Smooth muscle cell (in vitro differentiated cells): Measurements from ENCODE around the gene SLC13A3. TPM values are rescaled to one million over a fixed set of nuclear protein-coding genes. Genes with fewer than 3 reads are reported as not detected.

Experiments
- DNase-seq: peaks from one replicate; lab custom pipeline; 2025; ENCODE audit not compliant: unreplicated experiment; lab: John Stamatoyannopoulos, UW
- H2AFZ ChIP-seq: fragments of 200-600 bp; sonication (generic); 2 replicates; pipeline ENCODE4 v1.6.0; 2016; ENCODE audit warnings: antibody characterized with exemption, low read depth, mild to moderate bottlenecking
- H3F3A ChIP-seq: fragments of 200-600 bp; sonication (generic); 2 replicates; pipeline ENCODE4 v1.6.0; 2017; ENCODE audit warnings: antibody characterized with exemption, low read depth
- H3K27ac ChIP-seq: fragments of 200-600 bp; sonication (generic); 2 replicates; pipeline ENCODE4 v1.5.1; 2016; ENCODE audit warnings: low read depth, mild to moderate bottlenecking
- H3K27me3 ChIP-seq: fragments of 200-600 bp; sonication (generic); 2 replicates; pipeline ENCODE4 v1.6.1; 2016; ENCODE audit warnings: low read depth, mild to moderate bottlenecking
- H3K36me3 ChIP-seq: fragments of 200-600 bp; sonication (generic); 2 replicates; pipeline ENCODE4 v1.5.1; 2016; ENCODE audit warnings: low read depth
- H3K4me1 ChIP-seq: fragments of 200-600 bp; sonication (generic); 2 replicates; pipeline ENCODE4 v1.5.1; 2016; ENCODE audit warnings: low read depth
- H3K4me2 ChIP-seq: fragments of 200-600 bp; sonication (generic); 2 replicates; pipeline ENCODE4 v1.6.0; 2016; ENCODE audit warnings: mild to moderate bottlenecking
- H3K4me3 ChIP-seq: fragments of 200-600 bp; sonication (generic); 2 replicates; pipeline ENCODE4 v1.5.1; 2016; ENCODE audit warnings: mild to moderate bottlenecking
- H3K79me2 ChIP-seq: fragments of 200-600 bp; sonication (generic); 2 replicates; pipeline ENCODE4 v1.6.0; 2016; ENCODE audit warnings: low read depth, mild to moderate bottlenecking
- H3K9ac ChIP-seq: fragments of 200-600 bp; sonication (generic); 2 replicates; pipeline ENCODE4 v1.6.0; 2016; ENCODE audit warnings: low read depth
- H3K9me3 ChIP-seq: fragments of 200-600 bp; sonication (generic); replicated peaks from 2 replicates; pipeline ENCODE4 v1.5.1; 2016; ENCODE audit warnings: low read depth
- H4K20me1 ChIP-seq: fragments of 200-600 bp; sonication (generic); 2 replicates; pipeline ENCODE4 v1.6.0; 2016; ENCODE audit warnings: low read depth
- WGBS: methylation state at CpG from one replicate; pipeline ENCODE4 v1.1.7; 2016; ENCODE audit warnings: low lambda C conversion rate; 5-methylcytosine and 5-hydroxymethylcytosine counted together
- polyA plus RNA-seq: library from polyadenylated mRNA; unstranded; fragments of >200 nt; fragmentation: Nextera tagmentation; extraction: Ambion mirVana; gene quantifications from 2 replicates; pipeline ENCODE4 v1.2.1, GENCODE V29; 2016
- total RNA-seq: library from RNA; depleted of rRNA; stranded (reverse); fragments of >200 nt; gene quantifications from 2 replicates; pipeline ENCODE4 v1.2.3, GENCODE V29; 2014
- TF ChIP-seq, protein P1 (sequence below): fragments of 200-600 bp; sonication (generic); IDR thresholded peaks from 2 replicates; pipeline ENCODE4 v1.5.1; 2017; ENCODE audit warnings: borderline replicate concordance, mild to moderate bottlenecking, antibody characterized with exemption; ENCODE audit not compliant: insufficient read depth, poor library complexity, severe bottlenecking

Gene SLC13A3
- total and polyA plus RNA-seq, 2 experiments from 2014 or later, result 6.4 to 7.7 TPM

DNA sequence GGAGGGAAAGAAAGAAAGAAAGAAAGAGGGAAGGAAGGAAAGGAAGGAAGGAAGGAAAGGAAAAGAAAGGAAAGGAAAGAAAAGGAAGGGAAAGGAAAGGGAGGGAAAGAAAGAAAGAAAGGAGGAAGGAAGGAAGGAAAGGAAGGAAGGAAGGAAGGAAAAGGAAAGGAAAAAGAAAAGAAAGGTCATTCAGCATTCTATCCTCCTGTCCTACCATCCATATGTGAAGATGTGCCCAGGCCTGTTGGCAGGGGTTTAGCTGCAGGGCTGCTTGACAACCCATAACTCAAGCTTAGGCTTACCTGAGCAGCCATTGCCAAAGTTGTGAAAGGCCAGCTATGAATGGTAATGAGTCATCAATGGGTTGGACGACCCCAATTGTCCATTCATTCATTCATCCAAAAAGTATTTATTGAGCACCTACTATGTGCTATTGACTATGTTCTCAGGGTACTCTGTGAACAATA, 50.9 kb downstream of the SLC13A3 start:
- no peak for DNase-seq
- Histone ChIP-seq H3K79me2 (no peaks in the 10 kb centered on the region), H4K20me1 (no peaks in the 10 kb centered on the region), H3K4me3 (no peak overlapping the region), H3K4me1 (no peaks in the 10 kb centered on the region), H3K9me3 (no peaks in the 10 kb centered on the region), H3F3A (no peaks in the 10 kb centered on the region), H3K27me3 (no peaks in the 10 kb centered on the region), H3K27ac (no peak overlapping the region), H2AFZ (no peak overlapping the region), H3K36me3 (no peaks in the 10 kb centered on the region), H3K4me2 (no peak overlapping the region), H3K9ac (no peak overlapping the region)
- WGBS, result 82% methylated on average over 1 of the region's 1 CpG
- TF ChIP-seq, protein P1, sequence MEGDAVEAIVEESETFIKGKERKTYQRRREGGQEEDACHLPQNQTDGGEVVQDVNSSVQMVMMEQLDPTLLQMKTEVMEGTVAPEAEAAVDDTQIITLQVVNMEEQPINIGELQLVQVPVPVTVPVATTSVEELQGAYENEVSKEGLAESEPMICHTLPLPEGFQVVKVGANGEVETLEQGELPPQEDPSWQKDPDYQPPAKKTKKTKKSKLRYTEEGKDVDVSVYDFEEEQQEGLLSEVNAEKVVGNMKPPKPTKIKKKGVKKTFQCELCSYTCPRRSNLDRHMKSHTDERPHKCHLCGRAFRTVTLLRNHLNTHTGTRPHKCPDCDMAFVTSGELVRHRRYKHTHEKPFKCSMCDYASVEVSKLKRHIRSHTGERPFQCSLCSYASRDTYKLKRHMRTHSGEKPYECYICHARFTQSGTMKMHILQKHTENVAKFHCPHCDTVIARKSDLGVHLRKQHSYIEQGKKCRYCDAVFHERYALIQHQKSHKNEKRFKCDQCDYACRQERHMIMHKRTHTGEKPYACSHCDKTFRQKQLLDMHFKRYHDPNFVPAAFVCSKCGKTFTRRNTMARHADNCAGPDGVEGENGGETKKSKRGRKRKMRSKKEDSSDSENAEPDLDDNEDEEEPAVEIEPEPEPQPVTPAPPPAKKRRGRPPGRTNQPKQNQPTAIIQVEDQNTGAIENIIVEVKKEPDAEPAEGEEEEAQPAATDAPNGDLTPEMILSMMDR, result no peak

DNA sequence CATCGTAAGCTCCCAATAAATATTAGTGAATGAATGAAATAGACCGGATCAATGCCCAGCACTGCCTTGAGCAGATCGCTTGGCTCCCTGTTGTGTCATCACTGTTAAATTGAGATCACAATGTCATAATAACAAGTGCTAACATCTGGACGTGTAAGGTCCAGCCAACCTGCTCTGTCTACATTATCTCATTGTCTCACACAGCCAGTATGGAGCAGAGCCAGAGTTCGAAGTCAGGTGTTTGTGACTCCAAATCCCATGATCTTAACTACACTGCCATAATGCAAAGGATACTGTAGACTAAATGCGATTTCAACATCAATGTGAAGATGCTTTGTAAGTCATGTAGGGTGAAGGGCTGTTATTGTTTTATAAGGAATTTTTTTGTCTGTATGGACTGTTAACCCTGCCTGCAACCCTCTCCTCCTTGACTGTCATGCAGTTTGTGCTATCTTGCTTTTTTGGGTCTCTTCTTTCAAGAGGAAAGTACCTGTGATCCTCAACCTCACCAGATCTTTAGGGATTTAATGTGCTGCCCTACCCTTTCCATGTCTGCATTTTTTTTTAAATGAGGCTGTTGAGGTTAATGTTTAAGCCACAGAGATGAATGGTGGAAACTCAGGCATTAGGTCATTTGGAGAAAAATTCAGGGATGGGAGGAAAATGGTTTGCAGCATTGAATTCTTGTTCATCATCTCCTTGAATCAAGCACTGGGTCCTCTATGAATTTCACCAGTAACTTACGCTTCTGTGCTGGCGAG, 51.9 kb downstream of the SLC13A3 start:
- no peak for DNase-seq
- TF ChIP-seq, protein P1, result no peak
- Histone ChIP-seq H3K27ac (no peak overlapping the region), H3K9ac (no peak overlapping the region), H3K4me2 (no peak overlapping the region), H3K27me3 (no peaks in the 10 kb centered on the region), H3K4me1 (no peaks in the 10 kb centered on the region), H3F3A (no peaks in the 10 kb centered on the region), H3K79me2 (no peaks in the 10 kb centered on the region), H3K9me3 (no peaks in the 10 kb centered on the region), H3K4me3 (no peak overlapping the region), H4K20me1 (no peaks in the 10 kb centered on the region), H3K36me3 (no peaks in the 10 kb centered on the region), H2AFZ (no peak overlapping the region)
- WGBS, result 92% methylated on average over 8 of the region's 8 CpGs

DNA sequence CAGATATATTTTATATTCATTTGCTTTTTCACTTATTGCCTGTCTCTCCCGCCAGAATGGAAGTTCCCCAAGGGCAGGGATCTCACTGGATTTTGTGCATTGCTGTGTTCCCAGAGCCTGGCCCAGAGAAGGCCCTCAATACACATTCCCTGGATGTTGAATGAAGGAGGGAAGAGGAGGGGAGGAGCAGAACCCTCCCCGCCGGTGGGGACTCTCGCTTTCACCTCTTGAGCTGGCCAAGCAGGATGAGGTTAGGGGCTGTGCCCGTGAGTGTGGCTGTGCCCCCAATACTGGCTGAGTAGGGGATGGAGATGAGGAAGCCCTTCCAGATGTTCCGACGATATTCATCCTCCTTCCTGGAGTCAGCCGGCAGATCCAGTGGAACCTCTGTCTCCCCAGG, 55.3 kb downstream of the SLC13A3 start:
- Histone ChIP-seq H3K9me3 (no peaks in the 10 kb centered on the region), H3K36me3 (no peaks in the 10 kb centered on the region), H2AFZ (no peak overlapping the region), H3K9ac (no peak overlapping the region), H3K4me3 (no peak overlapping the region), H3K4me1 (no peaks in the 10 kb centered on the region), H3F3A (no peaks in the 10 kb centered on the region), H3K4me2 (no peak overlapping the region), H3K27me3 (no peaks in the 10 kb centered on the region), H3K27ac (no peak overlapping the region), H3K79me2 (no peaks in the 10 kb centered on the region), H4K20me1 (no peaks in the 10 kb centered on the region)
- no peak for DNase-seq
- 92% methylated on average over 8 of the region's 8 CpGs for whole genome bisulfite sequencing
- TF ChIP-seq, protein P1, result no peak

DNA sequence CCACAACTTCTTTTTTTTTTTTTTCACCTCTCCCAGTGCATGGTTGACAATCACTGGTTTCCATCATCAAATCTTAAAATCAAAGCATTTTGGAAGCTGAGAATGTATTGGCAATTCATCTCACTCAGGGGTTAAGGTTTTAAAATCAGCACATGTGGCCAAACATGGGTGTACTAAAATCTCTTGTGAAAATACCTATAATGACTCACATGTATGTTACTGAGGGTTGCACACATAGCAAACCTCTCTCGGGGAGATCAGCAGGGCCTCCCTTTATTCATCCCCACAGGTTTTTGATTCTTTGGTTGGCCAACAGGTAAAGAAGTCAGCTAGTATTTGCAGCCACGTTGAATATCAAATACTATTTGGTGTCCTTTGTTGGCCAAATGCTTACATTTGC, 56.5 kb downstream of the SLC13A3 start:
- Histone ChIP-seq H3F3A (no peaks in the 10 kb centered on the region), H3K9me3 (no peaks in the 10 kb centered on the region), H3K9ac (no peak overlapping the region), H3K79me2 (no peaks in the 10 kb centered on the region), H4K20me1 (no peaks in the 10 kb centered on the region), H3K4me2 (no peak overlapping the region), H3K36me3 (no peaks in the 10 kb centered on the region), H3K4me3 (no peak overlapping the region), H3K4me1 (no peaks in the 10 kb centered on the region), H3K27me3 (no peaks in the 10 kb centered on the region), H3K27ac (no peak overlapping the region), H2AFZ (no peak overlapping the region)
- TF ChIP-seq, protein P1, result no peak
- 58% methylated on average over 2 of the region's 2 CpGs for WGBS
- DNase-seq, result no peak
